ENCODE data around the gene SORBS1.

DNA sequence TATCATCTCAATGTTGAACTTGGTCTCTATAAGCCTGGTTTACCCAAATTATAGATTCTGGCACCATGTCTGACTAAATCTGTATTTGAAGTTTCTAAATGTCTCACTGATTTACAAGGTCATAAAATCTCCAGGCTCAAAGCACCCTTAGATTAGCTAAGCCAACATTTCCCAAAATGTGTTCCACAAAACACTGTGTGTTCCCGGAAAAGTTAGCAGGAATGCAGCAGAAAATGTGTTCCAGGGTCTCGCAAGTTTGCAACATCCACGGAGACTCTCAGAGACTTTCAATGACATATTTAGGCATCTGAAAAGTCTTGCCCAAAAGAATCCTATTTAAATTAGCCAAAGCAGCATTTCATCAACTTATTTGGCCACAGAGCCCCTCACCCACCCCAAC, 91.9 kb downstream of the SORBS1 start:
- TF ChIP-seq CTCF (IDR thresholded peaks at IDR 0.05) (no peak), POLR2A (IDR thresholded peaks at IDR 0.05) (no peak)
